NCI-H2107 (cell line): ENCODE results near the gene TMEM143.
A peak's percentile ranks its signal among the peaks of the same experiment; 100 is the strongest.

Source experiments
- DNase-seq: peaks from one replicate; lab custom pipeline; 2025; lab: John Stamatoyannopoulos, UW

Gene TMEM143

GRCh38 chr19:48359123-48359522, 4.6 kb downstream of the TMEM143 start:
- DNase-seq: no peak

- DNase-seq: no peak
These were observed 8.3 kb downstream of the TMEM143 start for GRCh38 chr19:48355365-48355954.

- no peak for DNase-seq
These were observed 9.3 kb downstream of the TMEM143 start for GRCh38 chr19:48354332-48354992.

DNA sequence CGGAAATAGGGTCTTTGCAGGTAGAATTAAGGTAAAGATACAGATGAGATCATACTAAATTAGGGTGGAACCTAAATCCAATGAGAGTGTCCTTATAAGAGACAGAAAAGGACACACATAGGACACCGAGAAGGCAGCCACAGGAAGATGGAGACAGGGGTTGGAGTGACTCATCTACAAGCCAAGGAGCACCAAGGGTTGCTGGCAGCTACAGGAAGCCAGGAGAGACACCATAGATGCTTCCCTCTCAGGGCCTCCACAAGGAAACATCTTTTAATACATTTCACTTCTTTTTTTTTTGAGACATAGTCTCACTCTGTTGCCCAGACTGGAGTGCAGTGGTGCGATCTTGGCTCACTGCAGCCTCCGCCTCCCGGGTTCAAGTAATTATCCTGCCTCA, 10.1 kb downstream of the TMEM143 start:
- DNase-seq: no peak

DNA sequence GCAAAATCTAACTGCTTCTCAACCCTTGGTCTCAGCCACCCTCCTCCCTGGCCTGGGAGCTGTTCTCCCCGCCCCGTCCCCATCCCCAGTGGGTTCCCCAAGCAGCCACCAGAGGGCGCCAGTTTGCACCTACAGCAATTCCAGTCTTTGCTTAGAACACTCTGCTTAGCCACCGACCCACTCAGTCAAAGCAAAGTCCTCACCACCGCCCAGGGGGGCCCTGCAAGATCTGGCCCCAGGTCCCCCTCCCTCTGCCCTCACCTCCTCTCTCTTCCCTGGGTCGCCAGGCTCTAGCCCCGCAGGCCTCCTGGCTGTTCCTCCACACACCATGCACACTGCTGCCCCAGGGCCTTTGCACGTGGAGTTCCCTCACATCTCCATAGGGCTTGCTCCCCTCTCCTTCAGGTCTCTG, 12.4 kb downstream of the TMEM143 start:
- no peak for DNase-seq

GRCh38 chr19:48350856-48351255, 12.9 kb downstream of the TMEM143 start:
- DNase-seq: no peak

GRCh38 chr19:48348737-48349136, 15.0 kb downstream of the TMEM143 start:
- no peak for DNase-seq

DNA sequence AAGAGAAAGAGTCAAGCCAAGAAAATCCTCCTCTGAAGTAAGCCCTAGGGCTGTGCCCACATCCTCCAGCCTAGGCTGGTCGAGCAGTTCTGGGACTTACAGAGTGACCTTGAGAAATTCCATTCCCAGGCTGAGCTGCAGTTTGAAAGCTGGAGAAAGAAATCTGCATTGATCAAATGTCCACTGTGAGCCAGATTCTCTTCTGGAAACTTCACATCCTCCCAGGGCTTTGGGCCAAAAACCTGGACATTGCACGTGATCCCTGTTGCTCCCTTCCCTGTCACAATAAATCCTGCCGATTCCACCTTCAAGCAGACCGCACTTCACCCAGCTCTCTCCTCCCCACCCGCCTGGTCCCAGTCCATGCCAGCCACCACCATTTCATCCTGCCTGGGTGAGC, 15.7 kb downstream of the TMEM143 start:
- DNase-seq: no peak

- DNase-seq: no peak
These were observed 17.5 kb downstream of the TMEM143 start for GRCh38 chr19:48346191-48346590.

DNA sequence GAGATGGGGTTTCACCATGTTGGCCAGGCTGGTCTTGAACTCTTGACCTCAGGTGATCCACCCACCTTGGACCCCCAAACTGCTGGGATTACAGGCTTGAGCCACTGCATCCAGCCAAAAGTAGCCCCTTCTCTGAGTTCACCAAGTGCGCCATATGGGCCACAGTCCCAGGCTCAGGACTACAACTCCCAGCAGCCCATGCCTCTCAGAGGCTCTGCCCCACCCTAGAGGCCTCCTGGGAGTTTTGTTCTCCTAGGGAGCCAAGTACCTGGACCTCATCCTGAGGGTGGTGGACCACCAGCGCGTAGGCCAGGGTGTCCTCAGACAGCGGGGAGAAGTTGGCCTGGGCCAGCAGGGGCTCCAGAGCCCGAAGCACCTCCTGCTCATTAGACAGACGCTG, 18.8 kb downstream of the TMEM143 start:
- DNase-seq: no peak

GRCh38 chr19:48342841-48343540, 20.7 kb downstream of the TMEM143 start:
- DNase-seq: no peak

DNA sequence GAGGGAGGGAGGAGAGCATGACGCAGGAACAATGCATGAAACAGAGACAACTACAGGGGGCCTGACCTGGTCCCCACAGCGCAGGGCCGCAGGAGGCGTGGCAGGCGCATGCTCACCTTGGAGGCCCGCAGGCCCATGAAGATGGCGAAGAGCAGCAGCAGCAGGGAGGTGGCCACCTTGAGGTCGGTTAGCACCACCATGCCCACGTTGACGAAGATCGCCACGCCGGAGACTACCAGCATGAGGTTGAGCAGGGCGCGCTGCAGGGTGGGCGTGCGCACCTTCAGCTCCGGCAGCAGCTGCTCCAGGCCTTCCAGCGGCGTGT, 21.4 kb downstream of the TMEM143 start:
- DNase-seq: no peak

DNA sequence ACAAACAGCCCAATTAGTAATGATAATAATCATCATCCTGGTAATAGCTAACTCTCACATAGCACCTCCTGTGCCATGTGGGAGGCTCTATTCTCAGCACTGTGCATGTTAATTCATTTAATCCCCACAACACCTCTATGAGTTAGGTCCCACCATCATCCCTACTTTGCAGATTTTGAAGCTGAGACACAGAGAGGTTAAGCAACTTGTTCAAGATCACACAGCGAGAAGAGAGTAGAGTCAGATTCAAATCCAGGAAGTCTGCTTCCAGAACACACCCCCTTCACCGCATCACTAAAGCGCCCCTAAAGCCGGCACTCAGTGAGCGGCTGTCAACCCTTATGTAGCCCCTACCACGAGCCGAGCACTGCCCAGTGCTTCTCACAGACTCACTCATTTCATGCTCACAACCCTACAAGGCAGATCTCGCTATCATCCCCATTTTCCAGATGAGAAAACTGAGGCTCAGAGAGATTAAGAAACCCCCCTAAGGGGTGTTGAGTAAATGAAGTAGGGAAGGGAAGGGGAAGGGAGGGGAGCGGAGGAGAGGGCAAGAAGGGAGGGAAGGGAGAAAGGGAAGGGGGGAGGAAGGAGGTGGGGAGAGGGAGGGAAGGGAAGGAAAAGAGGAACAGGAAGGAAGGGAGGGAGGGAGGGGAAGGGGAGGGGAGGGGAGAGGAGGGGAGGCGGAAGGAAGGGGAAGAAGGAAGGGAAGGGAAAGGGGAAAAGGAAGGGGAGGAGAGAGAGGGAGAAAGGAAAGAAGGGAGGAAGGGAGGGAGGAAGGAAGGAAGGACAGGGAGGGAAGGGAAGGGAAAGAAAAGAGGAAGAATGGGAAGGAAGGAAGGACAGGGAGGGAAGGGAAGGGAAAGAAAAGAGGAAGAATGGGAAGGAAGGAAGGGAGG, 22.0 kb downstream of the TMEM143 start:
- no peak for DNase-seq

DNA sequence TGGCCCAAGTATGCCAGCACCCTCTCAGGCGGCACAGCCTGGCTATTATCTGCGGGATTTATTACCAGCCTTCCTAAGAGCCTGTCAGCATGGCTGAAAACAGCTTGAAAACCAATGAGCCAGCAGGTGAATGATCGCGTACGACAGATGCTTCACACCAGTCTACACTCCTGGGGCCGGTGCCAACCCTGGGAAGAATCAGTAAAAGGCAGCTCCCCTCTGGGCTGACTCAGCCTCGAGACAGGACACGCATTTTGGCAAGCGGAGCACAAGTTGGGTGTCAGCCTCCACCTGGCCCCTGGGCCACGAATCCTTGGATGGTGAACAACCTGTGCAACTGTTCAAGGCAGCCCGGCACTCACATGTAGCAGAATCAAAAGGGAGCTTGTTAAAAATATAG, 22.7 kb downstream of the TMEM143 start:
- DNase-seq: peak; percentile 76

GRCh38 chr19:48338802-48339503, 24.8 kb downstream of the TMEM143 start:
- DNase-seq: no peak

DNA sequence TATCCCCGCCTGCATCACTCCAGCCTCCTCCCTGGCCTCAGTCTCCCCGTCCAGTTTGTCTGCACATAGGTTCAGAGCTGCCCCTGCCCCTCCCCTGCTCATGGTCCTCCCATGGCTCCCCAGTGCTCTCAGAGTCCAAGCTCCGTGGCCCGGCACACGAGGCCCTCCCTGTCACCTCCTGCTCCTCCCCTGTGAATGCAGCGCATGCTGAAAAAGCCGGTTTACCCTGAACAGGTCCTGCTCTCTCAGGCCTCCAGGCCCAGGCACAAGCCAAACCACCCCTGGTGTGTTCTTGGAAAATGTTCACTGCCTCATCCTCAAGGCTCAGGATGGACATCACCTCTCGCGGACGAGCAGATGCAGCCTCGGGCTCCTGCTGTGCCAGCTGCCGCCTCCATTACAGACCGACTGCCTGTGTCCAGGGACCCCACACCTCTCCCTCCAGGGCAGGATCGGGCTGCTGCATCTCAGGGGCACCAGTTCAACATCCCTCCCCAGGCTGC, 25.4 kb downstream of the TMEM143 start:
- DNase-seq: no peak

DNA sequence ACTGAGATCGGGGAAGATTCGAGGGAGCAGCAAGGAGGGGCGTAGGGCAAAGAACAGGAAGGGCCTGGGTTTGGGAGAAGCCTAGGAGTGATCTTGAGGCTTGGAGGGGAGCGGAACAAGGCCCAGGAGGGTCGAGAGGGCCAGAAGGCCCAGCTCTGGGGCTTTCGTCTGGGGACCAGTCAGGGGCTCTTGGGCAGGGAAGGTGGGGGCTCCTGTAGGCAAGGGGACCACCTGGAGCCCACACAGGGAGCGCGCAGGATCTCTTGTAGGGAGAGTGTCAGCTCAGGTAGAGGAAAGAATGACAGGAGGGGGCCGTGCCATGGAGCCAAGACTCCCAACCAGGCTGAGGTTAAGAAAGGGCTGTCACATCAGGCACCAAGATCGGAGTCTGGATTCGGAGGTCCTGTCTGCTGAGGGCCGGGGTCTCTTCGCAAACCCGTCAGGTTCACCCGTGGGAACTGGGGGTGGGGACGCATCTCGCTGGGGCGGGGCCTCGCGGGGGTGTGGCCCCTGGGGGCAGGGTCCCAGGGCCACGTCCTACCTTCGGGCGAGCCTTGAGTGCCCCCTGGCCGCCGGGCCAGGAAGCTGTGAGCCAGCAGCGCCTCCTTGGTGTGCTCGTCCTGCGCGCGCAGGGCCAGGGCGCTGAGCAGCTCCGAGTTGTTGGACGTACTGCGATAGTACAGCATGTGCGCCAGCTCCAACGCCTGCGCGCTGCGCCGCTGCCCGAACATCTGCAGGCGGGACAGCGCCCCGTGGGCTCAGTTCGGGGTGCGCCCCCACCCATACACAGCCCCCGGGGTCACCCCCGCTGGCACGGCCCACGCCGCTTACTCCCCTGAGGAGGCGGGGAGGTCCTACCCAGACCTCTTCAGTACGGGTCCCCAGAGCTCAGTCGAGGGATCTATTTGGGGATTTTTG, 30.0 kb downstream of the TMEM143 start:
- DNase-seq: peak; percentile 81

GRCh38 chr19:48332662-48333466, 30.9 kb downstream of the TMEM143 start:
- DNase-seq: peak; percentile 94

DNA sequence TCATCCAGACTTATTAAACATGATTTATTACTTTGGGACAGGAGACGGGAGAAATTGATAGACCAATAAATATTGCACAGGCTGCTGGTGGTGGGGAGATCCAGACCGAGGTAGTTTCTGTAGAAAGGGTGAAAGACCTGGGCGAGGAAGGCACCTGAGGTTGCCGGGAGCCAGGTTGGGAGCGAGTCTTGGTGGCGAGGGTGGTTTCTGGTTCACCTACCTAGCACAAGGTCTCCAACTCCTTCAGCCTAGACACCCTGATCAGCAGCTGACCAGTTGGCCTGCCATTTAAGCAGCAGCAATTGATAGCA, 31.4 kb downstream of the TMEM143 start:
- no peak for DNase-seq
